GM12891 (cell line): ENCODE measurements around the gene ZNF444.

Source experiments
- POLR2A ChIP-seq: IDR thresholded peaks from 2 replicates; pipeline ENCODE4 v1.6.1; 2011; ENCODE audit warnings: low read depth, low read length, control low read depth
- POLR2AphosphoS5 ChIP-seq: IDR thresholded peaks from 2 replicates; pipeline ENCODE4 v1.6.1; 2011; ENCODE audit warnings: low read depth, low read length, control low read depth
- SPI1 ChIP-seq: IDR thresholded peaks from 2 replicates; pipeline ENCODE4 v1.6.1; 2011; ENCODE audit warnings: low read depth, low read length, control low read depth
- TAF1 ChIP-seq: IDR thresholded peaks from 2 replicates; pipeline ENCODE4 v1.6.1; 2011; ENCODE audit warnings: low read depth, low read length, control low read depth

DNA sequence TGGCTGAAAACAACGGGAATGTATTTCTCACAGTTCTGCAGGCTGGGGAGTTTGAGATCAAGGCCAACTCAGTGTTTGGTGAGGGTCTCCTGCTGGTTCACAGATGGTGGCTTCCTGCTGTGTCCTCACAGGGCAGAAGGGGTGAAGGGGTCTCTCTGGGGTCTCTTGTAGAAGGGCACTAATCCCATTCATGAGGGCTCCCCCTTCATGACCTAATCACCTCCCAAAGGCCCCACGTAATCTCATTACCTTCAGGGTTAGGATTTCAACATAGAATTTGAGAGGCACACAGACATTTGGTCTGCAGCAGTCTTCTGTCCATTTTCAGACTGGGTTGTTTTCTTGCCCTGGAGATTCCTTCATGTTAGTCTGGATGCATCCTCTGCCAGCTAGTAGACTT, 11.6 kb downstream of the ZNF444 start:
- TF ChIP-seq POLR2A, result no peak
- no peak for TF ChIP-seq POLR2AphosphoS5
- TF ChIP-seq TAF1, result no peak
- no peak for TF ChIP-seq SPI1
